IPS-NIHi11 (cell line): ENCODE data around the gene PEX12.
"Not testable (repeated sequence)": the region's sequence is repeated elsewhere in the genome, so short reads cannot be mapped to it uniquely, and the experiment has no call there.

Experiments
- DNase-seq: peaks from one replicate; pipeline ENCODE4 v3.0.0; 2012; ENCODE audit warnings: mixed read lengths, low spot score

The PEX12 gene

DNA sequence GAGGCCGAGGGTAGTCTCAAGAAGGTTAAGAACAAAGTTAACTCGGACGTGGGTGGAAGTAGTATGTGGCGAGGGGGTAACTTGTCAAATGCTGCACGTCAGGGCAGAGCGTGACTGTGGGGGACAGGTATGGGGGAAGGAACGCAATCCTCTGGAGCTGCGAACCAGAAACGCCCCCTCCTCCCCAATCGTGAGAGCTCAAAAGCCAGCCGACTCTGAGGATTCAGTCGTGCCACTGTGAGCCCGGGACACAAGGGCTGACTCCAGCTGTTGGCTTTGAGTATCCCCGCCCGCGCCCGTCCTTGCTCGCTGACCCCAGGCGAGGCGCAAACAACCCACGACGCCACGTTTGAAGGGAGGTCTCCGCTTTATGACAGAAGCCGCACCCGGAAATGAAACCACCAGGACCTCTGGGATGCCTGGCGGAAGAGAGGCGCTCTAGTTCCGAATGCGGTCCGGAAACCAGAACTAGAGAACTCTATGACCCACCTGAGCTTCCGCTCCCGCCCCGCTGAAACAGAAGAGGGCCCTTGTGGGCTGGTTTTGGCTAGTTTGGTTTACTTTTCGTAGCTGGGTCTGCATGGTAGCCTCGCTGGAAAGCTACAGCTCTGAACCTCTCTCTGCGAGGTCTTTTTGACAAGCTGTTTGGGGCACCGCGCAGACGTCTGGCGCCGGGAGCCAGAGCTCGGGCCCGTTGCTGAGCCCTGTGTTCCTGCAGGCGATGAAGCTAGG lies at the start of gene PEX12:
TSS of gene PEX12 (minus strand) at position 375 of the 732 bp plus-strand sequence. CDS start 550 bp downstream, outside the sequence.
- DNase-seq = peak; percentile 81

DNA sequence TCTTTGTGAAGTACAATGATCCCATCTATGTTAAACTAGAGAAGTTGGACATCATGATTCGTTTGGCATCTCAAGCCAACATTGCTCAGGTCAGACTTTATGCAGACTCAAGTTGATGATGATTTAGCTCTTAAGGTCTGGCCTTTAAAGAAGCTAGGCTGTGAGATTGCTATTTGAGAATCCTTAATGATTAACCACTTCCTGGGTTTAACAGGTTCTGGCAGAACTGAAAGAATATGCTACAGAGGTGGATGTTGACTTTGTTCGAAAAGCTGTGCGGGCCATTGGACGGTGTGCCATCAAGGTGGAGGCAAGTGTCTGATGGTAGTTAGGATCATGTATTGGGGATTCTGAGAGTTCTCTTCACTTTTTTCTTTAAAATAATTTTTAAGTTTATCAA lies 49.0 kb upstream of the PEX12 start:
- no peak for DNase-seq

DNA sequence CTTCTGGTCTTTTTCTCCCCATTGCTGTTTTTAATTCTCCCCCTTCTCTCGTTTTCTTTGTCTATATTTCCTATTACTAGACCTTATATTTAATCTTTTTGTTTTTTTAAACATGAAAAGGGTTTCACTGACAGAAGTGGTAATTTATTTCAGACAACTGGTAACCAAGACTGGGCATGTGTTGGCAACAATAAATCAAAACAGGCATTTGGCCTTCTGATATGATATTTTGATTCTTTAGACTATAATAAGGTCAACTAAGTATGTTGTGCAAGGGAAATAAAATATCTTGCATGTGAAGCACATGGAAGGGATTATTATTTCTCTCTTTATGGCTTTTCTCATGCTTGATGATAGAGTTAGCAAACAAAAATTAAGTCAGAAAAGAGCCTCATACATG lies 43.4 kb upstream of the PEX12 start:
- DNase-seq = no peak

DNA sequence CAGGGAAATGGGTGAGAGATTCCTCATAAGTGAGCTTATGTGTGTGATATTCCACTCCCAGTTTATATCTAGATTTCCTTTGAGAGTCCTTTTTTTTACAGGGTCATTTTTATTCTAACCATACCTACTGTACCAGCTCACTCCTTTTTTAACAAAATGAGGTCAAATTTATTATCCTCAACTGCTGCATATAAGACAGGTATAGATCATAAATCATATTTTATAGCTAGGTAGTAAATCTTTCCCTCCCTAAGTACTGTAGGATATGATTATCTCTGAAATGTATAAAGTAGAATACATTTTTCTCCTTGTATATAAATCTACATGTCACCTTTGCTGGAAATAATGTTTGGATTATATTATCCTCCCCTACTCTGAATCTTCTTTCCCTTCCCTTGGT lies 40.3 kb upstream of the PEX12 start:
- no peak for DNase-seq

DNA sequence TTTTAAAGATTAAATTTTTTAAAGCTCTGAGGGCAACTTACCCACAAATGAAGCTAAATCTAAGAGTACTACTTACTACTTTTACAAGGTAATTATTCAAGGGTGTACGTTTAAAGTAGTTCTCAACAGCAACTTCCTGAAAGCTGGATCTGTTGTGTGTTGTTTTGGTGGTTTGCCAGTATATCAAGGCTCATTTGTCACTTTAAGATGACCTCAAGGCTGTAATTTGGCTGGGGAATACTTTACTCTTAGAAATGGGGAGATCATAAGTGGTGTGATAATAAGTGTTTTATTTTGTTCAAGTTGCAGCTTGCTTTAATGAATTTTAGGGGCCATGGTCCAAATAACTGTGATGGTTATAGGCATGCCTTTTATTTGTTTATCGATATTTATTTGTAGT lies 39.1 kb upstream of the PEX12 start:
- no peak for DNase-seq

DNA sequence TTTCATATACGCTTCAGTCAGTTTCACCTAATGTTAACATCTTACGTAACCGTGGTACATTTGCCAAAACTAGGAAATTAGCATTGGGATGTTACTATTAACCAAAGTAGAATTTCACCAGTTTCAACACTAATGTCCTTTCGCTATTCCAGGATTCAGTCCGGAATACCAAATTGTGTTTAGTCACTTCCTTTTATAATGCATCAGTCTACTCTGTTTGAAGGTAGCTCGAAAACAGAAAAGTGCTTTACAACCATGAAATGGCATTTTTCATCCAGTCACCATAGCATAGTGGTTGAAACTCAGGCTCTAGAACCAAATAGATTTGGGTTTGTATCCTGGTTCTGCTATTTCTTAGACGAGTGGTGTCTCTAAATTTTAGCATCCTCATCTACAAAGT lies 38.2 kb upstream of the PEX12 start:
- DNase-seq = no peak

DNA sequence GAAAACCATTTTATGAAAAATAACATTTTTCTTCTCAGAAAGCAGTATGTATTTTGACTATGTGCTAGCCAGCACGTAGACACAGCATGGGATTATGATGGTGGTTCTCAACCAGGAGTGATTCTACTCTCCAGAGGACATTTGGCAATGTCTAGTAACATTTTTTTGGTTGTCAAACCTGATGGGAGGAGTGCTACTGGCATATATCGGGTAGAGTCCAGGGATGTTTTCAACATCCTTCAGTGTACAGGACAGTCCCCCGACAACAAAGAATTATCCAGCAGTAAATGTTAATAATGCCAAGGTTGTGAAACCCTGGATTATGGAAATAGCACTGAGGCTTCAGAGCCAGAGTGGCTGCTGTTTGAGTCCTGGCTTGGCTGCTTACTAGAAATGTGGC lies 36.4 kb upstream of the PEX12 start:
- no peak for DNase-seq

DNA sequence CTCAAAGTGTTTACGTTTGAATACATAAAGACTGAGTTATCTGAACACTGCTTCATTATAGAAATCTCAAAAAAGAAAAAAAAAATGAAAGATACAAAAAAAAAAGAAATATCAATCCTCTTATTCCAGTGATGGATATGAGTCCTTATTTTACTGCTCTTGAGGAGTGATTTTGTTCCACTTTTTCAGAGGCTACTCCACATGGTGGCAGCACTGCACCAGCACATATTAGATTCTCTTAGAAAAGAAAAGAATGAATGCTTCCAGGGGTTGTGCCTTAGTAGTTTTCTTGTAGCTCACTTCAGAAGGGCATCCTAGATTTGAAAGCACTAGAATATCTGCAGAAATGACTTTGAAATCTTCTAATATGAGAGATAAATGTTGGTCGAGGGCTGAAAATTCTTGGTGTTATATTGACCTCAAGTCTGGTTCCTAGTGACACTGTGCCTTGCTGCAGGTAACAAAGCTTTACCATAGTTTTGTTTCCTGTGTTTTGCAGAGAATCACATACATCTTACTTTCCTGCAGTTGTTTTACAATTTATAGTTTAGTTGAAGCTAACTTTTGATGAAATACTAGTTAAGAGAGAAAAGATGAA lies 34.7 kb upstream of the PEX12 start:
- DNase-seq = peak; percentile 22

DNA sequence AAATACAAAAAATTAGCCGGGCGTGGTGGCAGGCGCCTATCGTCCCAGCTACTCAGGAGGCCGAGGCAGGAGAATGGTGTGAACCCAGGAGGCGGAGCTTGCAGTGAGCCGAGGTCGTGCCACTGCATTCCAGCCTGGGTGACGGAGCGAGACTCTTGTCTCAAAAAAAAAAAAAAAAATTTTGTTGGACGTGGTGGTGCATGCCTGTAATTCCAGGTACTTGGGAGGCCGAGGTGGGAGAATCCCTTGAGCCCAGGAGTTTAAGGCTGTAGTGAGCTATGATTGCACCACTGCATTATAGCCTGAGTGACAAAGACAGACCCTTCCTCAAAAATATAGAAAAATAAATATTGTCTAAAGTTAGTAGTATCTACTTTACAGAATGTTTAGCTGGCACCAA lies 32.4 kb upstream of the PEX12 start:
- DNase-seq = not testable (repeated sequence)

DNA sequence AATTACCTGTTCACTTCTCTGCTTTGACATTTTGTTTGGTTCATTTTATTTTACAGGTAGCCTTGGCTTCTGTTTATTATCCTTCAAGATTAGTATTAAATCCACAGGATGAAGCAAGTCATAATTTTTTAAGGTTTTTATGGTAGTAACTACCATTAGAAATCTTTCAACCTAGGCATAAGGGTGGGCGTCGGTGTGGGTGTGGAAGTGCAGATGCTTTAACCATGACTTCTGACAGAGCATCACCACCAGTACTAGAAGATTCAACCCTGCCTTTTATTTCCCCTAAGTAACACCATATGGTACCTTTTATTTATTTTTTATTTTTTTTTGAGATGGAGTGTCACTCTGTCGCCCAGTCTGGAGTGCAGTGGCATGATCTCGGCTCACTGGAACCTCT lies 31.5 kb upstream of the PEX12 start:
- DNase-seq = no peak

DNA sequence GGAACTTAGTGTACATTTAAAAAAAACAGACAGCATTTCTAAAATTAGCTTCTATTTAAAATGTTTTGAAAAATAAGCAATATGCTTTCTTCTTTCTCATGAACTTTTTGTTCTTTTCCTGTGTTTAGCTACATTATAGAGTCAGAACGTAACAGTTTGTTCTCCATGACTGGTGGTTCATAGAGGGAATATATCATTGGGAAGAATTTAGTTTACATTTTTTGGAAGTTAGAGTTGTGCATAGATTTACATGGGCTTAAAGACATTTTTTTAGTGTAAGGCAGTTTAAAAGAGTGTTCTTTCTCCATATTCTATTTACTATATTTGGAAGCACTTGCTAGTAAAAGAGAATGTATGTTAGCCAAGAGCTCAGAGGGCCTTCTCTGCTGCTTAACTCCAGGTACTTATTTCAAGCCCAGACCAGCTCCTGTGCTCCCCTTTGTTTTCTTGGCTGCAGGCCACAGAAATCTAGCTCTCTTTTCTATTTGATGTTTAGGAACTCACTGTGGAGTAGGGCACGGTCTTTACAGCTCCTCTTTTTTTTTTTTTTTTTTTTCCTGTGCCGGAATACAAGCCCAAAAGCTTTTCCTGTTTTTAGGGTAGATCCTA lies 29.0 kb upstream of the PEX12 start:
- DNase-seq = no peak

DNA sequence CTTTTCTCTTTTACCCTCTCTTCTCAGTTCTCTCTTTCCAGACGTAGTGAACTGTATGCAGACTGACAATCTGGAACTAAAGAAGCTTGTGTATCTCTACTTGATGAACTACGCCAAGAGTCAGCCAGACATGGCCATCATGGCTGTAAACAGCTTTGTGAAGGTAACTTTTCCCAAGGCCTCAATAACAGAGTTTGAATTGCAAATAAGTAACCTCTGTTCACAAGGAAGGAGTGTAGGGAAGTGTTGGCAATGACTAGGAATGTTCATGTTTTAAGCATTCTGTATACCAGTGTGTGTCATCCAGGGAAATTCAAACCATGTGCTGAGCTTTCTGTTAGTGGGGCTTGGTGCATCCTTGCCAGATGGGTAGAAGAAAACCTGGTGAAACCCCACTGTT lies 27.3 kb upstream of the PEX12 start:
- DNase-seq = no peak

DNA sequence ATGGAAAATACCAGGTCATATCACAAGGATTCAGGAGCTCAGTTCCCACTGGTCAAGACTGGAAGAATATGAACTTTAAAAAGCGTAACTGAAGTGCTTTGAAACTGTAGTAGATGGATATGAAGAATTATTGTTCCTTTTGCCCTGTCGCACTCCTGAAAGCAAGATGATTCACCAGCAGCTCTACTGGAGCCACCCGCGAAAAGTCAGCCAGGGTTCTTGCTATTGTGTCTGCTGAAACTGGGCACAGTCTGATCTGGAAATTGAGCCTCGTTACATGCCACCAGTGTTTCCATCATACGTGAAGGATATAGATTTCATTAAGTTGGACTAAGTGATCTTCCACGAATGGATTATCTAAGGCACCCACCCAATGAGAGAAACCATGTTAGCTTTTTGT lies 25.3 kb upstream of the PEX12 start:
- no peak for DNase-seq

DNA sequence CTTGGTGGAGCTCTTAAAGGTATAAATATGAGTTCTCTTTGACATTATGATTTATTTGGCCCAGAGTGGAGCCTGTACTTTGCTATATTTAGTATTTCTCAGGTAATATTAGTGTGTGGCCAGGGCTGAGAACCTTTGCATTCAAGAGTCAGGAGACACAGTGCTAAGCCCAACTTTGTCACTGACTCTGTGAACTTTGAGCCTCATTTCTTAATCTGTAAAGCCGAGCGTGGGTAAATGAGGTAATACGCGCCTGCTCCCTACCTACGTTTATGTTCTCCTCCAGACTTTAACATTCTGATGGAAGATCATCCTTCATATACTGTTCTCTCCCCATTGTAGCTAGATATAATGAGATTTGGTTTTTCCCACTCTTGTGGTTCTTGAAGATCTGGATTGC lies 19.2 kb upstream of the PEX12 start:
- DNase-seq = no peak

DNA sequence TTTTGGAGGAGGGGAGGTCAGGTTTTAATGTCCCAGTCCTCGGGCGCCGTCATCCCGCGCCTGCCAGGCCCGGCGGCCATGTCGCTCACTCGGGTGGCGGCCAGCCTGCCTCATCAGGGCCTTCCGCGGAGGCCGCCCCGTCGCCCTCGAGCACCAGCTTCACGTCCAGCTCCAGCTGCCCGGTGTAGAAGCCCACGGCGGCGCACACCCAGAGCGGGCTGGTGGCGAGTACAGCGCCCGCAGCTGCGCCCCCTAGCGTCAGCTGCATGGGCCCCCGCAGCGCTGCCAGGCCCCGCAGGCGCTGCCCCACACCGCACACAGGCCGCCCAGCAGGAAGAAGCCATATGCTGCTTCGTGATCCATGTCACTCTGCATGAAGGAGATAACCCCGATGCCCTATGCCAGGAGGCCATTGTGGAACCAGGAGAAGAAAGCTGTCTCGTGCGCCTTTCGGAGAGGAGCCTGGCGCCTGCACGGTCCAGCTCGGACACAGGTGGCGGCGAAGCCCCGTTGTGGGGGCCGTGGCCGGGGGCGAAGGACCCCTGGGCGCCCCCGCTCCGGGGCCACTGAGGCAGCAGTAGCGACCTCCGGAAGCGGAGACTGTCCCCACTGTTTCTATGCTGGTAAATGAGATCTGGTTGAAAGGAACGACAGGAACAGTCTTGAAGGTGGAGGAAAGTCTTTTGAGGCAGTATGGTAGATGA lies 18.3 kb upstream of the PEX12 start:
- DNase-seq = peak; percentile 76

DNA sequence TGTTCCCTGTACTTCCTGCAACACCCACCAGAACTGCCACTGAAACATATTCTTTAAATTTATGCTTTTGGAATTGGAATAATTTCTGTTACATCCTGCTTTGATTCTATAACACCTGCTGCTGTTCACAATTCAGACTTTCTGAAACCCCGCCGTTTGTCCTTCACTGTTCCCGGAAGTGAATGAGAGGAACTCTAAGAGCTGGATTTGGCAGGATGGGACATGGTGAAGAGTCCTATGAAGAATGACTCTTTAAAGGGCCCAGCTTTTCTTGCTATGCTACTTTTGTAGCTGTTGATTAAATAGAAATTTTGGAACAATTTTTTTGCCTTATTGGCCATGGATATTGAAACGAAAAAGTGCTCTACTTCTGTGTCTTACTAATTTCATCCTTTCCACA lies 17.7 kb upstream of the PEX12 start:
- DNase-seq = no peak

DNA sequence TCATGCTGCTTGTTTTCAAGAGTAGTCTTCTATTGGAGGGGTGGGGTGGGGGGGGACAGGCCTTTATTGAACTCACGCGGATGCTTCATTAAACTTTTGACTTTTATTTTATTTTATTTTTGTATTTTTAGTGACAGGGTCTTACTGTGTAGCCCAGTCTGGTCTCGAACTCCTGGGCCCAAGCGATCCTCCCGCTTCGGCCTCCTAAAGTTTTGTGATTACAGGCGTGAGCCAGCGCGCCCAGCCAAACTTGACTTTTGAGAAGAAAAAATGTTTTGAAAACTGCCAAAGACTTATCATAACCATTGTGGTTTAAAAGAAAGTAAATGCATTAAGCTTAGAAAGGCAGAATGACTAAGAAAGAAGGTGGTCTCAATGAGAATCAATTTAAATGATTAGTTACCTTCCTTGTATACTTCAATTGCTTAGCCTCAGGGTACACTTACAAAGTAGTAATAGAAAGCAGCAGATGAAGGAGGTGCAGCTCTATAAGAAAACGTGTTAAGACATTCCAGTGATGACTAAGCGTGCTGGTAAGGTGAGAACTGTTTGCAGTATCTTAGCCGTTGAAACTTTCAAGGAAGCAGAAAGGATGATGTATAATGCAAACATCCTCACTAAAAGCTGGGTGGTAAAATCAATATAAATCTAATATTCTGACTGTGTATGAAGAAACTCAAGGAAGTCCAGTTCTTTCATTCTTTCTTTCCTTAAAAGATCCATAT lies 10.0 kb upstream of the PEX12 start:
- DNase-seq = no peak

DNA sequence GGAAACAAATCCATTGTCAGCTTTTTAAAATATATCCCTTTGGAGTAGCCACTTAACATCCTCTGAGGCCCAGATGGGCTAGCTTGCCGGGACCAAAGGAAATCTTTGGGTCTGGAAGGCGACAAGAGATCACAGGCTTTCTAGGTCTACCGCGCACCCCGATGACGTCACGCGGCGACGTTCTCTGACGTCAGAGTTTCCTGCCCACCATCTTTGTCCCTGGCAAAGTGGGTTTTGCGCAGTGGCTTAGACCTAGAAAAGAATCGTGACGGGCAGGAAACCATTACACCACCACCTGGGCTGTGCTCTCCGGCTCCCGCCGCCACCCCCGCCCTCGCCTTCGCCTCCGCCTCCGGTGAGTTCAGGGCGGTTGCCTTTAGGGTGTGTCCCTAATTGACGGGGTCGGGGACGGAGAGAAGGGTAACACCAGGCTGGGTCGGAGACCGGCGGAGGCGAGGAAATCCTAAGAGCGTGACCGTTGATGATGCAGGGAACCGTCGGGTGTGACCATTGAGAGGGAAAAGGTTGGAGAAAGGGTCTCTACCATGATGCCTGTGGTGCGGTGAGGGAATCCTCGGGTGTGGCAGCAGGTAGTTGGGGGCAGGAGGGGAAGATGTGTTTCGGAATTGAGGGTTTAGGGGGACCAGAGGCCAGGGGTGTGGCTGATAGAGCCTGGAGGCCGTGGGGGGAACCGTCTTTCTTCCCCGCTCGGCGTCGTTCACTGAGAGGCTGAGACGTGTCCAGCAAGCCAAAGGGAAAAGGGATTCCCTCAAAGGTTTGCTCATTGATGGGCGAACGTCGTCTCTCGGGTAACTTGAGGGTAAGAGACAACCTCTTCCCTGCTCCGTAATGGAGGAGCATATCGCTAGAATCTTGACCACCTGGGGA lies 8.9 kb upstream of the PEX12 start, which contains the start of gene AP2B1:
TSS of gene AP2B1 (plus strand) at position 249 of the 888 bp plus-strand sequence. CDS start 6,709 bp downstream, outside the sequence.
- DNase-seq = peak; percentile 93

DNA sequence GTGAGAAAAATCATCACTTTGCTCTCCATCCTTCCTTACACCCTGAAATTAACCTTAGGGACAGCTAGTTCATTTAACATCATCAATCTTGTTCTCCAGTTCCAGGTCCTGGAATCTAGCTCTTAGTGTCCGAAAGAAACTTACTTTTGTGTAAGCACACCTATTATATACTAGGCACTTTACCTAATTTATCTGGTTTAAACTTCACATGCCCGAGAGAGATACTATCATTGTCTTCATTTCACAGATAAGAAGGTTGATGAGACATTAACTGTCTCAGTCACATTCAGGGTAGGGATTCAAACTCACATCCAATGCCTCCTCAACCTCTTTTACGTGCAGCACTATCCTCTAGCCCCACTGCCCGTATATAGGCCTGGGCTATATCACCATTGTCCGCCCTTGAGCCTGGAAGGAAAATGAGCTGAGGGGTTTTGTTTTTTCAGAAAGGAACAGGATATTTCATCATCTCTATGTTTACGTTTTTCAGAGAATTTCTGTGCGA lies 8.2 kb upstream of the PEX12 start:
- DNase-seq = no peak

DNA sequence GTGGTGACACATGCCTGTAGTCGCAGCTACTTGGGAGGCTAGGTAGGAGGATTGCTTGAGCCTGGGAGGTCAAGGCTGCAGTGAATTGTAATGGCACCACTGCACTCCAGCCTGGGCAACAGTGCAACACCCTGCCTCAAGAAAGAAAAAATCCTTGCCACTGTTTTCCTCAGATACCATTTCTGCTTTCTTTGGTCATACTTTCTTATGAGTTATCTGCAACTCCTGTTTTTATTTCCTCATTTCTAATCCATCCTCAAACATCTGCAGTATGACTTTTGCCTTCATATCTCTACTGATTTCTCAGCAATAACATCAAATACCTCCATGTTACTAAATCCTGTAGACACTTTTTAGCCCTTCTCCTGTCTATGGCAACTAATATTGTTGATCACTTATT lies 5.7 kb upstream of the PEX12 start:
- no peak for DNase-seq

DNA sequence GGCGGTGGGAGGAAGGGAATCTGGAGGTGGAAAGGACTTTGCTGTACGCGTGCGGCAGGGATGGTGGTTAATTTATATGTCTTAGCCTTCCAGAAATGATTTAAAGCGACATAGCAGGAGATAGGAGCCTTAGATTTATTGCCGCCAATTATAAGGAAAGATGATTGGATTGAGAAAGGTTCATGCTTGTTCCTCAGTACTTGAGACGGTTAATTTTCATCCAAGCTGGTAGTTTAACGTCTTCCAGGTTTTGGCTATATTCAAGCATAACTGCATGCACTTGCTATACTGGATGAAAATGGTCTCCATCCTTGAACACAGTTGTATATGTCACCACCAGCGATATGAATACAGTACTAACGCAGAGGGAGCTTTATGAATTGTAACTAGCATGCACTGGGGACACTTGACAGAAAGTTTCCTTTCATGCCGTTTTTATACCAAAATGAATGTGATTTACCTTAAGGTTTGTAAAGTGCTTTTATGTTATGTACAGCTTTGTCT lies 610 bp upstream of the PEX12 start:
- no peak for DNase-seq
